CD4-positive, alpha-beta T cell treated with Interferon alpha-2 for 1 hour (primary cell): Measurements from ENCODE around the gene BLOC1S1.

ENCODE experiments used
- DNase-seq, 2 donors: peaks; one replicate each; pipeline ENCODE4 v3.0.0-alpha.2; 2020 to 2022

Gene BLOC1S1

DNA sequence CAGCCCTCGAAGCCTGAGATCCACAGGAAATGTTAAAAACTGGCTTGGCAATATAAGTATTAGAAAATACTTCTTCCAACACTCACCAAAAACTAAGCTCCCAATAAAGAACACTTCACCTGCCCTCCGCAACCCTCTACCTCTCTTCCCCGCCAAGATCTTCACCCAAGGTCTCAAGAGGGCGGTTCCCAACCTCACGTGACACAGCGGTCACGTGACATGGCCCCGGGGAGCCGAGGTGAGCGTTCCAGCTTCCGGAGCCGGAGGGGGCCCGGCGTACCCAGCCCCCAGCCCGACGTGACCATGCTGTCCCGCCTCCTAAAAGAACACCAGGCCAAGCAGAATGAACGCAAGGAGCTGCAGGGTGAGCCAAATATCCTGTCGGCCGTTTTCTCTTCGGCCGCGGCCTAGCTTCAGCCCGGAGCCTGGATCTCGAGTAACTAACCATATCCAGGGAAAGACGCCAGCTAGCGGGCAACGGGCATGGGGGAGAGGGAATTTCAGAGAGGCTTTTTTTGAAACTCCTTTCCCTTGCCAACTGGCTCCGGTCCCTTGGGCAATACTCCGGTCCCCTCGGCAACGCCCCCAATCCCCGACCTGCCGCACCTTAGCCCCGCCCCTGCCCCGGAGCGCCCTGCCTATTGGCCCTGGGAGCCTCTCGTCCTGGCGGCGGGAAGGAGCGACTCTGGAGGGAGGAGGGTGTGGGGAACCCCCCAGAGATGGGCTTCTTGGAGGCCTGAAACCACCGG lies at the start of gene BLOC1S1:
Gene BLOC1S1, plus strand, starts transcription at position 214 of the 749 bp plus-strand sequence. Its CDS starts 6 bp downstream, at position 220.
- DNase-seq: peak; percentile 88 to 92

DNA sequence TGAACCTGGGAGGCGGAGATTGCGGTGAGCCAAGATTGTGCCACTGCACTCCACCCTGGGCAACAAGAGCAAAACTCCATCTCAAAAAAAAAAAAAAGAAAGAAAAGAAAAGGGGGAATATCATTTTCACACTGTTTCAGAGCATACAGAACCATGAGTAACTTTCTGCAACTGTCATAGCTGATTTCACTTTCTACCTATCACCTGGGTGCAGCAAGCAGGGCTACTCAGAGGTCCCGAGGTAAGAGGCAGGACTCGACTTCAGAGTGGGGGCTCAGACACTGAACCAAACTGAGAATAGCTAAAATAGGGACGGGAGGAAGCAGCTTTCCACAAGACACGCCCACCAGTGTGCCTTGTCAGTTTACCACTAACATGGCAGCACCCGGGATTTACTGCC lies 49.3 kb upstream of the BLOC1S1 start:
- DNase-seq: no peak

DNA sequence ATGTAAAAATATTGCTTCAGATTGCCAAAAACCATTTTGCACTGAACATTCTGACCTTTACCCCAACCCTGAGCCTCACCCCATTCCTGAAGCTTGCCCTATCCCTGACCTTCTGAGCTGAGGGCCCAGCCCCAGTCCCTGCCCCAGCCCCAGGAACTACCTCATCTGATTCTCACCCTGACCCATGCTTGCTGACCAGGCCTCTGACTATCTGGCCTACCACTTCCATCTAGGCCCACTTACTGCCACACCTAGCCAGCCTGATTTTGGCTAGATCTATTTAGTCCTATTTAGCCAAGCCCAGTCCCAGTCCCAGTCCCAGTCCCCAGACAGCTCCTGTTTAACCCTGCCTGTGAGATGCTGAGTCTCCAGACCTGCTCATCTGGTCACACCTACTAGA lies 45.6 kb upstream of the BLOC1S1 start:
- DNase-seq: no peak

DNA sequence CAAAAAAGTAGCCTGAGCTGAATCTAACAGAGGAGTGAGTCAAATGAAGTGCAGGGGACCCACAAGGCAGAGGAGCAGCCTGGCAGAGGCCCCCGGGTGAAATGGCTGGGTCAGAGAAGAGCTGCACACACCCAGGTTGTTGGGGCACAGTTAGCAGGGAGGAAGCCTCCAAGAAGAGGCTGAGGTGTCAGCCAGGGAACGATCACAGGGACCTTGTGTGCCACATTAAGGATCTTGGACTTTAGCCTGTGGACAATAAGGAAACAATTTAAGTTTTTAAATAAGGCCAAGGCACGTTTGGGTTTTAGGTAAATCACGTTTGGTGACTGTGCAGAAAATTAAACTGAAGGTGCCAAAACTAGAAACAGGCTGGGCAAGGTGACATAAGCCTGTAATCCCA lies 44.1 kb upstream of the BLOC1S1 start:
- no peak for DNase-seq

DNA sequence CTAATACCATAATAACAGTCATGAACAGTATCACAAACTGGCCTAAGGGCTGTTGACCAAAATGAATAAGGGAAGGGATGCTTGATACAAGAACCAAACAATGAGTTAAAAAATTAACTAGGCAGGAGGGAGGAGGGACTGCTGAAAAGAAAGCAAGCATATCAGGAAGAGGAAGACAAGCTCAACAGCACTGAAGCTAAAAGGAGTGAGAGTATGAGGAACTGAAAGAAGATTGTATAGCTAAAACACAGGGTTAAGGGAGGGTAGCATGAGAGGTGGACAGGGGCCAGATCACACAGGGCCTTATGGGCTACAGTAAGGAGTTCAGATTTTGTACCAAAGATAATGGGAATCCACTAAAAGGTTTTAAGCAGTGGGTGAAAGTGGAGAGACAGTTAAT lies 42.2 kb upstream of the BLOC1S1 start:
- DNase-seq: no peak

DNA sequence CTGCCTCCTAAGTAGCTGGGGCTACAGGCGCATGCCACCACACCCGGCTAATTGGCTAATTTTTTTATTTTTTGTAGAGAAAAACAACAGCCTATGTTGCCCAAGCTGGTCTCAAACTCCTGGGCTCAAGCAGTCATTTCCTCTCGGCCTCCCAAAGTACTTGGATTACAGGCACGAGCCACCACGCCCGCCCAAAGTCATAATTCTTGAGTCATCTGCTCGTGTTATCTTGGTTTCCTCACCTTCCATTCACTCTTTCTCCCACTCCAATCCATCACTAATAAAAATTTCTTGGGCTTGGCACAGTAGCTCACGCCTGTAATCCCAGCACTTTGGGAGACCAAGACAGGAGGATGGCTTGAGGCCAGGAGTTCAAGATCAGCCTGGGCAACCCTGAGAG lies 40.2 kb upstream of the BLOC1S1 start:
- DNase-seq: peak in 1 of 2 donors; percentile 22

DNA sequence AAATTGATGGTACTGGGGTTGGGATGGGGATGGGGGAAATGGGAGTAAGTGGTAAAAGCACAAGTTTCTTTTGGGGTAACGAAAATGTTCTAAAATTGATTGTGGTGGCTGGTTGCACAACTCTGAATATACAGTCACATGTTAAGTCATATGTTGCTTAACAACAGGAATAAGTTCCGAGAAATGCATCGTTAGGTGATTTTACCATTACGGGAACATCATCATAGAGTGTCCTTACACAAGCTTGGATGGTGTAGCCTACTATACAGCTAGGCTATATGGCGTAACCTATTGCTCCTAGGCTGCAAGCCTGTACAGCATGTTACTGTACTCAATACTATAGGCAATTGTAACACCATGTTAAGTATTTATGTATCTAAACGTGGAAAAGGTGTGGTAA lies 39.1 kb upstream of the BLOC1S1 start:
- no peak for DNase-seq

DNA sequence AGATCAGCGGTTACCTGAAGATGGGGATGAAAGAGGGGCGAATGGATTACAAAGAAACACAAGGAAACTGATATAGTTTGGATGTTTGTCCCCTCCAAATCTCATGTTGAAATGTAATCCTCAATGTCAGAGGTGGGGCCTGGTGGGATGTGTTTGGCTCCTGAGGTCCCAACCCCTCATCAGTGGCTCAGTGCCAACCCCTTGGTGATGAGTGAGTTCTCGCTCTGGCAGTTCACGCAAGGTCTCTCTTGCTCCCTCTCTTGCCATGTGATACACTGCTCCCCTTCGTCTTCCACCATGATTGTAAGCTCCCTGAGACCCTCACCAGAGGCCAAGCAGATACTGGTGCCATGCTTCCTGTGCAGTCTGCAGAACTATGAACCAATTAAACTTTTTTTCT lies 36.2 kb upstream of the BLOC1S1 start:
- DNase-seq: no peak

DNA sequence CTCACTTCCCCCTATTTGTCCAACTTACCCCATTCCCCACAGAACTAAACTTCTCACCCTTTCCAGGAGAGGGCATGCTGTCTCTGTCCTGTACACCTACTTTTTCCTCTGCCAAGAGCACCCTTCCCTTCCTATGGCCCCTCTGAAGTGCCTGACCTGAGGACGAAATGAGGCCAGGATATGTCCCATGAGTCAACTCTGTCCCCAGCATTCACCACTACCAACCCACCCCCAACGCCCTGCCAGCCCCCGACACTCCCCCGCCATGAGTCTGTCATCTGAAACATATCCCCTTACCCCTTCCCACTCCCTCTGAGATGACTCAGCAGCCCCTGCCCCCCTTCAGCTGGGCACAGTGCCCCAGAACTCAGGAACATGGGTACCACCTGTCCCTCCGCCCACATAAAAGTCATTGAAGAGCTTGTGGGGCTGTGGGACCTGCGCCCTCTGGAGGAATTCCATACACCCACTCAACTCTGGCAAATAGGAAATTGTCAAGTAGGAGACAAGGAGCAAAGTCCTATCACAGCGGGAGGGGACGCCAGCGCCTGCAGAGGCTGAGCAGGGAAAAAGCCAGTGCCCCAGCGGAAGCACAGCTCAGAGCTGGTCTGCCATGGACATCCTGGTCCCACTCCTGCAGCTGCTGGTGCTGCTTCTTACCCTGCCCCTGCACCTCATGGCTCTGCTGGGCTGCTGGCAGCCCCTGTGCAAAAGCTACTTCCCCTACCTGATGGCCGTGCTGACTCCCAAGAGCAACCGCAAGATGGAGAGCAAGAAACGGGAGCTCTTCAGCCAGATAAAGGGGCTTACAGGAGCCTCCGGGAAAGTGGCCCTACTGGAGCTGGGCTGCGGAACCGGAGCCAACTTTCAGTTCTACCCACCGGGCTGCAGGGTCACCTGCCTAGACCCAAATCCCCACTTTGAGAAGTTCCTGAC lies 34.4 kb upstream of the BLOC1S1 start:
- DNase-seq: no peak

DNA sequence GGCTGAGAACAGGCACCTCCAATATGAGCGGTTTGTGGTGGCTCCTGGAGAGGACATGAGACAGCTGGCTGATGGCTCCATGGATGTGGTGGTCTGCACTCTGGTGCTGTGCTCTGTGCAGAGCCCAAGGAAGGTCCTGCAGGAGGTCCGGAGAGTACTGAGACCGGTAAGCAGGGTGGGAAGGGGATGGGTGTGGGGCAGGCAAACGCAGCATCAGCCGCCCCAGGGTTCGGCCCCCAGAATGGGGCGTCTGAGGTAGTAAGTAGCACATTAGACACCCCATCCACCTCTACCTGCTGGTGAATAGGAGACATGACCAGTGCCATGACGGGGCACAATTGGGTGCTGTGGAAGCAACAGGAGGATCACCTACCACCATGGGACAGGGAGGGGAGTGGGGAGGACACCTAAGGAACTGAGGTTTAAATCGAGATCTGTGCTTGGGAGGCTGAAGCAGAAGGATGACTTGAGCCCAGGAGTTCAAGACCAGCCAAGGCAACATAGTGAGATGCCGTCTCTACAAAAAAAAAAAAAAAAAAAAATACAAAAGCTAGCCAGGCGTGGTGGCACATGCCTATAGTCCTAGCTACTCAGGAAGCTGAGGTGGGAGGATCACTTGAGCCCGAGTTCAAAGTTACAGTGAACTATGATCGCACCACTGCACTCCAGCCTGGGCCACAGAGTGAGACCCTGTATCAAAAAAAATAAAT lies 33.6 kb upstream of the BLOC1S1 start:
- DNase-seq: no peak

DNA sequence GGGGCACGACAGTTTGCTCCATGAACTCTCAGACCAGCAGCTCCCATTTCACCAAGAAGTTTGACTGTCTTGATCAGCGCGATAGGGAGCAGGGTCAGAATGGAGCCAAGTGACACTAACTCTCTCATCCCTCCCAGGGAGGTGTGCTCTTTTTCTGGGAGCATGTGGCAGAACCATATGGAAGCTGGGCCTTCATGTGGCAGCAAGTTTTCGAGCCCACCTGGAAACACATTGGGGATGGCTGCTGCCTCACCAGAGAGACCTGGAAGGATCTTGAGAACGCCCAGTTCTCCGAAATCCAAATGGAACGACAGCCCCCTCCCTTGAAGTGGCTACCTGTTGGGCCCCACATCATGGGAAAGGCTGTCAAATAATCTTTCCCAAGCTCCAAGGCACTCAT lies 32.2 kb upstream of the BLOC1S1 start:
- no peak for DNase-seq

DNA sequence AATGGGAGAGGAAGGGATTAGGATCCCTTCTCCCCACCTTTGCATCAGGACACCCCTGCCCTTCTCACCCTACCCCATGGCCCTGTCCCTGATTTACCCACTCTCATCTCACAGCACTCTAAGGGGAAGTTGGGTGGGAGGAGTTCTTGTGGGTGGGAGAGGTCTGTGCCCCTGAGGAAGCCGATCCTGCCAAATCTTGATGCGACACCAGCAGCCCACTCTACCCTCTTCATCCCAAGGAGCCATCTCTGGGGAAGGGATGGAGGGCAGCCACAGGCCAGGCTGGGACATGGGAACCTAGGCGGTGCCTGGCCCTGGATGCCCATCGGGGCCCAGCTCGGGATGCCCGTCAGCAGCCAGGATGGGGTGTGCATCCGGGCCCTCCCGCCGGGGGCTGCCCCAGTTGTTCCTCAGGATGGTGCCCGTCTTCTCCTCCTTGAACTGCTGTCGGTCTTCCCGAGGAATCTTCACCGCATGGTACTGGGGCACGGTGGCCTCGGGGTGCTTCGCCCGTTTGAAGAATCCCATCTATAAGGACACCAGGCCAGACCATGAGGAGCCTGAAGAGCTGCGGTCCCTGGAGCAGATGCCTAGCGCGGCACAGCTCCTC lies 31.0 kb upstream of the BLOC1S1 start:
- DNase-seq: no peak

DNA sequence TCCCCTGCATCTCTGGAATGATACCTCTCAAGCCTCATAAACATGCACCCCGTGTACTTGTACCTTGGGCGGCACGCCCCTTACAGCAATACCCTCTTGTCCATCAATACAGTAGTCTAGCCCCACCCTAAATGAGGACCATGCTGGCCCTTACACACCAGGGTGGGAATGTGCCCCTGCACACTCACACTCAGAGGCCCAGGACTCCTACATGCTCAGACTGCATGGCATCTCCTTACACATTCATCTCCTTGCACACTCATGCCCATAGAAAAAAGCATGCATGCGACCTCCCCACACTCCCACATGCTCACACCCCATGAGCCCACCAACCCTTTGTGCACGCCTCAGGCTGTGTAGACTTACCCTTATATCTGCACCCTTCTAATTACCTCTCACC lies 30.2 kb upstream of the BLOC1S1 start:
- DNase-seq: no peak

DNA sequence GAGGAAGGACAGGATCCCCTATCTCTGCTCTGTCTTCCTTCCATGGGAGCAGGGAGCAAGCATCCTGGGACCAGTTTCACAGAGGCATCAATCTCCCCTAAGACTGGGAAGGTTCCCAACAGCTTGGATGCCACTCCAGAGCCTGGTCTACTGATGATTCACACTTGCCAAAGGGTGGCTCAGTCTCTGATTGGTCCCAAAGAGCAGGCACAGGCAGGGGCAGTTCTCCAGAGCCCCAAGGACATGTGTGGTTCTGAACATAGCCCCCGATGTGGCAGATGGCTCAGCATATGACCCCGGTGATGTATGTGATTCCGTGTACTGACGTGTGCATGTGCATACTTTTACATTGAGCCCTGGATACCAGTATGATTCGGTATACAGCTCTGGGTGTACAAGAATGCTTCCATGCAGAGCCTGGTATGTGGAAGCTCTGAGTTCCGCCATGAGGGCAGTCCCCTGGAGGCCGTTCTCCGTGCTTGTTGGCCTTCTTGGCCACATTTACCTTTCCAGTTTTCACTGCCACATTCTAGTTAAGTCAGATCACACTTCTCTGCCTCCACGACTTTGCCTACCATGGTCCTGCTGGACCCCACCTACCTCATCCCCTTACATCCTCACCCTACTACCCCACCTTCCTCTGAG lies 29.4 kb upstream of the BLOC1S1 start:
- DNase-seq: no peak

DNA sequence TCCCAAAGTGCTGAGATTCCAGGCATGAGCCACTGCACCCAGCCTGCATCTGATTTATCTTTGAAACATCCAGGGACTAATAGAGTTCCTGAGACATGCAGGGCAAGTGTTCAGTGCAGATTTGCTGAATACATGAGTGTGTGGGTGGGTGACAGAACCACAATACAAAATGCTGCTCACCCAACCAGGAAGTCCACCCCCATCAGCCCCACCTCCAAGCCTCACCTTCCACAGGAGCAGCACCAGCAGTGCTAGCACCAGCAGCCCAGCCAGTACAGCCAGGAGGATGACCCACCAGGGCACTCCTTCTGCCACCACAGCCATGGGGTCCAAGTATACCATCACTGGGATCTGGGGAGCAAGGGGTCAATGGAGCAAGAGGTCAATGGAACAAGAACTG lies 28.1 kb upstream of the BLOC1S1 start:
- DNase-seq: no peak

DNA sequence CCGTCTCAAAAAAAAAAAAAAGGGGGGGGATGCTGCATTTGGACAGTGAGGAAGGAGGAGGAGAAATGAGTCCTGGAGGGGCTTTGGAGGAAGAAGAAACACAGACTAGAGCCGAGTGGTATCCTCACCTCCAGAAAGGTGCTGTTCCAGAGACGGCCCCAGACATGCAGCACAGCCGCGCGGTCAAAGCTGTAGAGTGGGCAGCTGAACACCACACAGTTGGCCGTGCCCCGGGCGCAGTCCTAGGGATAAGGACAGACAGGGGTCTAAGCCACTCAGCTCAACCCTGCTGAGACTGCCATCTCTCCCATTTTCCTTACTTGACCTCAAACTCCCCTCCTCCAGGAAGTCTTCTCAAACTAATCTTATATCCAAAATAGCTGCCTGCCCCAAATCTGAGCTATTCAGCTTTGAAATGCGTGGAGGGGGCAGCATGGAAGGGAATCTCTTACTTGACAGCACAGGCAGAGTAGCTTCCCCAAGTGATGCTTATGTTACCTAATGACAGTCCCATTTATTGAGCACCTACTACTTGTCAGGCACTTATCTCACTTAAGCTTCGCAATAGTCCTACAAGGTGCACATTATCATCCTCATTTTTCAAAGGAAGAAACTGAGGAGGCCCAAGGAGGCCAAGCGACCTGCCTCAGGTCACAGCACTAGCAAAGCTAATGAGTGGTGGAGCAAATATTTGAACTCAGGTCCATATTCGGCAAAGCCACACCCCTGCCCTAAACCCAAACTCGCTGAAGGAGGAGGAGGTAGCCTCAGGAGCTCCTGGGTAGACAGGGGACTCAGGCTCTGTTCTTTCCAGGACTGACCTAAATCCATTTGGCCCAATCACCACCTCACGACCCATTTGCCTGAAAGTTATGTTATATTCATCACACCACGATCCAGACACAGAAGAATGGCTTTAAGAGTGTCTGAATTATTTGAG lies 26.9 kb upstream of the BLOC1S1 start:
- DNase-seq: no peak

DNA sequence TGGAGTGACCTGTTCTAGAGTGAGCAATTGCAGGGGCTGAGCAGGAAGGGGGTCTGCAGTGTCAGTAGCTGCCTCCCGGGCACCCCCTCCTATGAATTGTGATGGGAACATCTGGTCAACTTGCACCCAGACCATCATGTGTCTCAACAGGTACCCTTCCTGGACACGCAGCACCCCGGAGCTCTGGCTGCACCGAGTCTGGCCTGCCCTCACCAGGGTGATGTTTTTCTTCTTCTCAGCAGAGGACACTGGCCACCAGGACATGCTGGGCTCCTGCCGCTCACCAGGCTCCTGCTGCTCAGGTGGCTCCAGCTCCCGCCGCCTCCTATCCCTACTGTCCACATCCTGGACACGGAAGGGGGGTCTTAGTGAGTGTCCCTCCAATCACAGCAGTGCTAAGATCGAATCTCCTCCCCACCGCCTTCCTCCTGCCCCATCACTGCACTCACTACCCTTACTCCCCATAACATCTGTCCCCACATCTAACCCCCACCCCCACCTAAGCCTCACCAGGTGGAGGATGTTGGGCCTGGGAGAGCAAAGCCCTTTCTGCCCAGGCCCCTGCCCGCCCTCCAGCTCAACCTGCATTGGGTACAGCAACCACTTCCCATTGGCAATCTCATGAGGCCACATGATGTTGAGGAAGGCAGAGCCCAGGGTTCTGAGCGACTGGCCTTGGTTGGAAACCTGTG lies 23.1 kb upstream of the BLOC1S1 start:
- DNase-seq: no peak

DNA sequence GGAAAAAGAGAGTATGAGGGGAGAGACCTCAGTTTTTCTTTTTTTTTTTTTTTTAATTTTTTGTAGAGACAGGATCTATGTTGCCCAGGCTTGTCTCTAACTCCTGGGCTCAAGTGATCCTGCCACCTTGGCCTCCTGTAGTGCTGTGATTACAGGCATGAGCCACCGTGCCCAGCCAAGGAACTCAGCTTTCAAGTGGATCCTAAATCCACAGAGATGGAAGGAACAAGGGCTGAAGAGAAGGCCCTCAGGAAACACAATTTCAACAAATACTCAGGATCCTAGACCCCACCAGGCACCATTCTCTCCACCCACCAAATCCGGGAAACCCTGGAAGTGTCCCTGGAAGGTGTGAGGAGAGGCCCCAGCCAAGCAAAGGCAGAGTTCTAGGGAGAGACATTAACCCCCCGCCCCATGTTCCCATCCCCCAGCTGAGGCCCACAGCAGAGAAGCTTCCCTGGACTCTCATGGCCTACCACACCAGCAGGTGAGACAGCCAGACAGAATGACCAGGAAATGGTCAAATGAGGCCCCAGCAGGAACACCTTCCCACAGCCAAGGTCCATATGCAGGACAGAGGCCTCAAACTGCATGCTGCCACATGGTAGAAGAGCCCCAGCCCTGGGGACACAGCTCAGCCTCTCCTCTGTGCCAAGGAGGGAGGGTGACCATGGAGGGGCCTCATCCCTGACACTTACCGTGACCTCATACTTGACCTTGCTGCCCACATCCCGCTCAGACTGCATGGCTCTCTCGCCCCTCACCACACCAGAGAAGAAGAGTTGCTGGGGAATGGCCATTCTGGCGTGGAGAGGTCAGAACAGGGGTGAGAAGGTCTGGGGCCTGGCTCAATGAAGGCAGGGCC lies 22.3 kb upstream of the BLOC1S1 start:
- DNase-seq: no peak

DNA sequence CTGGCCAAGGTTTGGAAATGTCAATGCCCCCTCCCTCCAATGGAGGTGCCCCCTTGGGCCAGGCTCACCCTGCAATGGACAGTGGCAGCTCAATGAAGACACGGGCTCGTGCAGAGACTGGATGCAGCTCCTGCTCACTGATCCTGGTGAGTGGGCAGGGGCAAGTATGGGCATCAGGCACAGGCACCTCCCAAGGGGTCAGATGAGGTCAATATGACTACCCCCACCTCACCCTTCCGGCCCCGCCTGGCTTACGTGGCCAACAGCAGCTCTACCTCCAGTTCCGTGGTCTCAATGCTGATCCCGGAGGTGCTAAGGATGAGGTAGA lies 21.7 kb upstream of the BLOC1S1 start:
- no peak for DNase-seq

DNA sequence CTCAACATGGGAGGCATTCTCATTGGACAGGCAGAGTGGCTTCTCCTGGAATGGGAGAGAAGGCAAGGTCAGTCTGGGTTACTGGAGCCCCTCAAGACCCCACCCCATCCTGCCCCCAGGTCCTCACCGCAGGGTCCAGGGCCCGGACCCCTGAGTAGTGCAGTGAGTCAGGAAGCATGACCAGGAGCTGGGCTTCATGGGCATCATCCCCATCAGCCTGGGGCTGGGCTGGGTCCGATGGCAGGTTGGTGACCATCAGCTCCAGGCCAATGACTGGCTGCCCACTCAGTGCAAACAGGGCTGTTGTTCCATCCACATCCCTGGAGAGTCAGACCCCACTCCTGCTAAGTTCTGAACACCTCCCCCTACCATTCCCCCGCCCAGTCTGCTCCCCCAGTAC lies 21.2 kb upstream of the BLOC1S1 start:
- no peak for DNase-seq
